ENCODE measurements around the gene DNAJC11.
A peak's percentile ranks its signal among the peaks of the same experiment; 100 is the strongest.

The DNAJC11 gene

GRCh38 chr1:6624710-6625583 is 76.7 kb downstream of the DNAJC11 start, which contains the start of gene THAP3:
THAP3 (plus strand) TSS chr1:6624868; CDS start chr1:6625219, 351 bp downstream.
- DNase-seq (ENCODE audit: low spot score) = peak; percentile 89

DNA sequence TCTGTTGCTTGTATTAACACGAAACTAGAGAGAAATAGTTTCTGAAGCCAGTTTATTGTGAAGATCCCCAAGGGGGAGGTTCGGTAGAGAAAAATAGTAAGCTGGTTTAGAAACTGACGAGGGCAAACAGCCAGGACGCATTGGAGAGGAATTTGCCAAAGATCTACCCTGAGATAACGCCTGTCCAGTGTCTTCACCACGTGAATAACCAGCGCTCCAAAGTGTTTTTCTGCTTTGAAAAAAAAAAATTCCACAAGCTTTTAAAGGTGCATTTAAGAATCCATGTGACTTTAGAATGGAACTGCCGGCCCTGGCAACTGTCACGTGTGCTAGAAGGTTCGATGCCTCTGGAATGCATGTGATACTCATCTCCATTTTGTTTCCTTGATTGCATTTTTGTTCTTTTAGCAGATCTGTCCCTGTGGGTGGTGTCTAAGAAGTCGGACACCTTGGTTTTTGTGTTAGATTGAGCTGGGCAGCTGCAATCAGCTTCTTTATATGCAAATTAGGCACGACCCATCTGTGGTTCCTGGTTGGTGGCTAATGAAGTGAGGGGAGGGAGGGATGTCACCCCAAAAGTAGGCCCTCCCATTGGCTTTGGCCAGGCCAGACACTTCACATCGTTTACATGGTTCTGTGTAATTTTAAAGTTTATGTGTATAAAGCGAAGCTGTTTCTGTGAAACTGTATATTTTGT is 78.2 kb downstream of the DNAJC11 start:
- no peak for DNase-seq (ENCODE audit: low spot score)

GRCh38 chr1:6622396-6623152 is 79.0 kb downstream of the DNAJC11 start:
- DNase-seq (ENCODE audit: low spot score) = no peak

DNA sequence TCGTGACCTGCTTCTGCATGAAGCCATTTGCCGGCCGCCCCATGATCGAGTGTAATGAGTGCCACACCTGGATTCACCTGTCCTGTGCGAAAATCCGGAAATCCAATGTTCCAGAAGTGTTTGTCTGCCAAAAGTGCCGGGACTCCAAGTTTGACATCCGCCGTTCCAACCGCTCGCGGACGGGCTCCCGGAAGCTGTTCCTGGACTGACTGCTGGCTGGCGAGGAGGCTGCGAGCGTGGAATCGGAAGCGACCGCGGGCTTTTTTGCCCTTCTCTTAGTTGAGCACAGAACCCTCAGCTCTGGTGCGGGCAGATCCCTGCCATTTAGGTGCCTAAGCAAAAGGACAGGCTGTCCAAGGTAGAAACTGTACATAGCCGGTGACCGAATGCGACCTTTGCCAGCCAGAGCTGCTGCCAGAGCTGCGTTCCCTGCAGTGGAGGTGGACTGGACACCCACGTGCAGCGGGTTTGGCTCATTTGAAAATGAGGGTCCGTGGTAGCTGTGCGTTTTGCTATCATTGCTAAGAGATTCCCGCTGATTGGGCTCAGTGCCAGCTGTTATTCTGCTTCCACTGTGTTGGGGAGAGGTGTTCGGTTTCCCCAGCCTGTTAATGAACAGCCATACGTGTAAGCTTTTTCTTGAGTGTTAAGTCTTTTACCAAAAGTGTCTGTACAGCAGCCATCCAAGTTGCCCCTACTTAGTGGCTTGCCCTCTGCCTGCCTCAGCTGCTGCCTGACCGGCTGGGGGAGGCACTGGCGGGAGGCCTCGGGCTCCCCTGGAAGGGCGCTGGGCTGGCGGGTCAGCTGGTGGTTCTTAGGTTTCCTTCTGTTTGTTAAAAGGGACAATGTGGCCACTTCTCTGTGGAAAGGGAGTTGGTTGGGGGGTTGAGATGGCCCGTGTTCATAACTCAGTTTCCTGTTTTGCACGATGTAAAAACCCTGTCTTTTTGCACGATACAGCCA is 79.9 kb downstream of the DNAJC11 start:
- no peak for DNase-seq (ENCODE audit: low spot score)

- DNase-seq (ENCODE audit: low spot score) = no peak
These were observed 82.6 kb downstream of the DNAJC11 start for GRCh38 chr1:6619045-6619444.

DNA sequence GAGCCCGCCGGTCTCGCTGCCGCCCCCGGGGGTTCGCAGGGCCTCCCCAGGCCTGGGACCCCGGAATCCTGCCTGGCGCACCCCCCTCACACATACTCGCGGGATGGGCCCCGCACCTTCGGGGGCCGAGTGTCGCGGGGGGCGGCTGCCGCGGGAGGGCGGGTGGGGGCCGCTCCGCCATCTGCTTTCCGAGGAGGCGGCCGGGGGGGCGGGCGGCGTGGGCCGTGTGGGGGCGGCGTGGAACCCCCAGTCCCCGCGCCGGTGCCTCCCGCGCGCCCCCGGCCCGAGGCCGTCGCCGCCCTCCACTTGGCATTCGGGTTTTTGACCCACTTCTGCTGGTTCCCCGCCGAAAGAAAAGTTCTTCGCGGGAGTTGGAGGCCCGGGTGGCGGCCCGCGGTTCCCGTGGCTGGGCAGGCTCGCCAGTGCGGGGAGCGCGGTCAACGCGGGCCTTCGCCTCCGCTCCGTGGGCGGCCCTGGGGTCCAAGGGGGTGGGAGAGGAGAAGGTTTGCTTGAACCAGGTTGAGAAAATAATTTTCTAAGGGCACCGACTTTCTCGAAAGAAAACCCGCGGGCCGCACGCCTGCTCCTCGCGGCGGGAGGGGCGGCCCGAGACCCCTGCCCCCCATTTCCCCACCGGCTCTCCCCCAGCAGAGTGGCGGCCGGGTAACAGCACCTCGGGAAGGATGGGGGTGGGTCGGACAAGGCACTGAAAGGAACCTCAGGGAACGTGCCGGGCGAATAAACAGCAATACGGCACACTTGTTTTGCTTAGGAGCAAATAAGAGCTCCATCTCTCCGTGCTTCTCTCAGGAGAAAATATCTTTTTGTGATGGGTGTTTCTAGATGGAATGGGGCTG is 86.5 kb downstream of the DNAJC11 start:
- DNase-seq (ENCODE audit: low spot score) = no peak

DNA sequence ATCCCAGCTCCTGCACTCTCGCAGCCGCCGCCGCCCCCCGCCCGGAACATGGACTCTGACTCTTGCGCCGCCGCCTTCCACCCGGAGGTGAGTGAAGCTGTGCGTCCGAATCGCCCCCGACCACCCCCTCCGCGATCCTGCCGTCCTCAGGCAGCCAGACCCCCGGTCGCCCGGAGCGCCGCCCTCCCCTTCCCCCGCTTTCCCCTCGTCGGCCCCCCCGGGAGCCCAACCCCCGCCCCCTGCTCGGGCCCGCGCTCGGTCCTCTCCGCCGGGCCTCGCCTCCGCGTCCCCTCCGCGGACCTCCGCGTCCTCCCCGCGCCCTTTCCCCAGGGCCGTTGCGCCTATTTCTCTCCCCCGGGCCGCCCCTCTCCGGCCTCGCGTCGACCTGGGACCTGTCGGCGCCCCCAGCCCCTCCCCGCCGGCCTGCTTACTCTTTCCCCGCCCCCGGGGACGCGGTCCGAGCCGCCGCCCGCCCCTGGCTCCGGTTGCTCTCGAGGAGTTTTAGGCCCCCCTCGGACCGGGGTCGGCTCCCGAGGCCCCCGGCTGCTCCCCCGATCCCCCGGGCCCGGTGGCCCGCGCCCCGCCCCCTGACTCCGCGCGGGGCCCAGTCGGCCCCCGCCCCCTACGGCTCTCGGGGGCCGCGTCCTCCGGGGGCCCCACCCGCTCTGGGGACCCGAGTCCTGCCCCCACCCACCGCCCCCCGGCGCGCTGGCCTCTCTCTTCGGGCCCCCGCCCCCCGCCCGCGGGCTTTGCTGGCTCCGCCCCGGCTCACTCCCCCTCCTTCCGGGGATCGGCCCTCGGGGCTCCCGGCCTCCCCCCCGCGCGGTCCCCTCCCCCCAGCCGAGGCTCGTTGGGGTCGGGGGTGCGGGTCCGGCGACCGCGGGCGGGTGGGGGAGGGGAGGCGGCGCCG is 87.3 kb downstream of the DNAJC11 start:
- DNase-seq (ENCODE audit: low spot score) = no peak

GRCh38 chr1:6613361-6614018 is 88.1 kb downstream of the DNAJC11 start, which contains the start of gene PHF13:
PHF13 (plus strand) TSS chr1:6613731; CDS start chr1:6614067, 336 bp downstream.
- DNase-seq (ENCODE audit: low spot score) = peak; percentile 99

- peak; percentile 59 for DNase-seq (ENCODE audit: low spot score)
These were observed 88.8 kb downstream of the DNAJC11 start for GRCh38 chr1:6612641-6613360.

- peak; percentile 74 for DNase-seq (ENCODE audit: low spot score)
These were observed 97.6 kb downstream of the DNAJC11 start for GRCh38 chr1:6603915-6604558.

- DNase-seq (ENCODE audit: low spot score) = peak; percentile 75
These were observed 98.2 kb downstream of the DNAJC11 start for GRCh38 chr1:6603238-6603914.

DNA sequence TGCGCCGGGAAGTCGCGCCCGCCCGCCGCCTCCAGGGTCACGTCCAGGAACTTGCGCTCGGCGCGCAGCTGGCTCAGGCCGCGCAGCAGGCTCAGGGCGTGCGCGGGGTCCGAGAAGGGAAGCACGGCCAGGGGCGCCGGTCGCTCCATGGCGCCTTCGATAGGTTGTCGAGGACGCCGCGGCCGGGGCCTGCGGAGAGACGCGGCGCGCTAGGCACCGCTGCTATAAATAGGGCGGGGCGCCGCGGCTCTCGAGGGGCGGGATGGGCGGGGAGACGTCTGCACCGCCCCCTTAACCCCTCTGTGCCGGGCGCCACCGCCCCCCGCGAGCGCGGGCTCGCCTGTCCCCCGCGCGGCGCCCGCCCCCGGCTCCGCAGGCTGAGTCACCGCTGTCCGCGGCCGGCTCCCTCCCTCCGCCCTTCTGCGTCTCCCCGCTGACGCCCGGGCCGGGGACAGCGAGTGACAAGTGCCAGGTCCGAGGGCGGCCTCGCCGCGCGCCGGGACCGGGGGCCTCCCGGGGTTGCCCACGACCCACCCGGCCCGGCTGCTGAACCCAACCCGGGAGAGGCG is 98.9 kb downstream of the DNAJC11 start, which contains the start of gene KLHL21:
Gene KLHL21 (minus strand): TSS at position 201 of the 569 bp plus-strand sequence. CDS start 52 bp downstream, at position 149.
- DNase-seq (ENCODE audit: low spot score) = peak; percentile 94

DNA sequence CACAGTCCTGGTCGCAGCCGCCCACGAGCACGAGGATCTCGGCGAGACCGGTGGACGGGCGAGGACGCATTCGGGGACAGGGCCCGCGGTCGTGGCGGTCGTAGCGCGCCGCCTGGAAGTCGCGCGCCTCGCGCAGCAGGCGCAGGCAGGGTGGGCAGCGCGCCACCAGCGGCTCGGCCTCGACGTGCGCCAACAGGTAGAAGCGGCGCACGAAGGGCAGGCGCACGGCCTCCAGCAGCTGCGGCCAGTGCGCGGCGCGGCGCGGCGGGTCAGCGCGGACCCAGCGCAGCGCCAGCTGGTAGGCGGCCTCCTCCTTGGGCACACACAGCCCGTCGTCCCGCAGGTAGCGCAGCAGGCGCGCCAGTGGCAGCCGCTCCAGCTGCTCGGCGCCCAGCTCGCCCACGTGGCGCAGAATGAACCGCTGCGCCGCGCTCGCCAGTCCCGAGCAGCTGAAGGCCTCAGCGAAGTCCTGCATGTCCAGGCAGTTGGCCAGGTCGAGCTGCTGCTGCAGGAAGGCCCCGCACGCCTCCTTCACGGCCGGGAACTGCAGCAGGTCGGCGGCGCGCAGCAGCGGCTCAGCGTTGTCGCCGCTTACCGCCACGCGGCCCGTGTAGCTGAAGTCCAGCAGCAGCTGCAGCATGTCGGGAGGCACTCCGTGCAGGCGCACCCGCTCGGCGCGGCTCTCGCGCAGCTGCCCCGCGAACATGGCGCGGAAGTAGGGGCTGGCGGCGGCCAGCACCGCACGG is 99.5 kb downstream of the DNAJC11 start:
- DNase-seq (ENCODE audit: low spot score) = peak; percentile 44

DNA sequence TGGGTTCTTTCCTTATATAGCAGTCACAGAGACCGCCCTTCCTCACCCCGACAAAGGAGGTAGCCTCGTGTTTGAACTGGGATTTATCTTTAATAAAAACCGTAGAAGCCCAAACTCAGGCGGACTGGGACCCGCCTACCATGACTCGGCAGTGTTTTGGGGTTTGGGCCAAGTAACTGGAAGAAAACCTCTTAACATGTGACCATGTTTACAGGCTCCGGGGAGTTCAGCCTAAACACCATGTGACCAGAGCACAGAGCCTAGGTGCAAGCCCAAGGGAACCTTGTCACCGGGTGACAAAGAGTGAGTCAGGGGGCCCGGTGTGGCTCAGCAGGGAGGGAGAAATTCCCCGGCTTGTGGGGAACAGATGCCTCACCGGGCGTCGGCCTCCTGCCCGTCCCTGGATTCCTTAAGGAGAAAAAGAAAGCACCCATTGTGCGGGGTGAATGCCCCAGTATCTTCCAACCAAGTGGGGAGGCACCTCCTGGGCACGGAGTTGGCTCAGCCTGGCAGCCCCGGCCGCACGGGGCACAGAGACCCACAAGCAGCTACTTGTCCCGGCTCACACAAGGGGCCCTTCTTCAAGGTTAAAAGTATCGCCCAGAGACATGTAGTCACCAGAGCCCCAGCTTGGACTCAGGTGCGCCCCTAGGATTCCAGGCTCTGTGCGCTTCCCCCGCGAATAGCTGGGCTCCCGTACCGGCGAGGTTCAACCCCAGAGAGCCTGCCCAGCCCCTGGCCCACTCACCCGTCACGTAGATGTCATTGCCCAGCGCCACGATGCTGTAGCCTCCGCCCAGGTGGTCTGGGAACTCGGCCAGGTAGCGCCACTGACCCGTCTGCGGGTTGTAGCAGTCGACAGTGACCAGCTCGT is 100.3 kb downstream of the DNAJC11 start:
- DNase-seq (ENCODE audit: low spot score) = peak; percentile 99
